GM12801 (cell line): ENCODE results near the gene NISCH.

Experiments used
- TF ChIP-seq, protein P1 (sequence below): IDR thresholded peaks from one replicate; pipeline ENCODE4 v1.5.1; 2011; ENCODE audit warnings: control low read depth; ENCODE audit not compliant: insufficient read length; ENCODE audit errors: extremely low read depth

Gene NISCH

DNA sequence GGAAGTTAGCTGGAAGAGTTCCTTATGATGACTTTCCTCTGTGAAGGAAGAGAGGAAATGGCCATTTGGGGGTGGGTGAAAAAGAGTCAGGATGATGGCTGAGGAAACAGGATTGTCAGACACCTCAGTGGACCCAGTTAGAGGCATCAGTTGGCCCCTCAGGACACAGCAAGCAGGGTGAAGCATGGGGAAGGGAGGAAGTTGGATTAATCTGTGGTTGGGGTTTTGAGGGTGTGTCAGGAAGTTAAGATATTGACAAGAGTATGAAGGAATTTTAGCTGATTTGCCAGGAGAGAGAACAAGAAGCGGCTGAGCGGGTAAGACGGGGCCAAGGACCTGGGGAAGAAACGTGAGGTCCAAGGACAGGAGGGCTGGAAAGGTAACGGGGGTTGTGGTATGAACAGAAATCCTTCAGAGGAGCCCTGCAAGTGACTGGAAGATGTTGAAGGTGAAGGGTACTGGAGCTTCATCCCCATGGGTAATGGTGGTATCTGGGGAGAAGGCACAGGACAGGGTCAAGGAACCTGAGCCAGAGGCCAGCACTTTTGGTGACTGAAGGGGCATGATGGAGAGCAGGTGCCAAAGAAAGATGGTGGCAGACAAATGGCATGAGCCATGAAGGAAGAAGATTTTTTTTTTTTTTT lies 83.7 kb downstream of the NISCH start:
- TF ChIP-seq, protein P1, sequence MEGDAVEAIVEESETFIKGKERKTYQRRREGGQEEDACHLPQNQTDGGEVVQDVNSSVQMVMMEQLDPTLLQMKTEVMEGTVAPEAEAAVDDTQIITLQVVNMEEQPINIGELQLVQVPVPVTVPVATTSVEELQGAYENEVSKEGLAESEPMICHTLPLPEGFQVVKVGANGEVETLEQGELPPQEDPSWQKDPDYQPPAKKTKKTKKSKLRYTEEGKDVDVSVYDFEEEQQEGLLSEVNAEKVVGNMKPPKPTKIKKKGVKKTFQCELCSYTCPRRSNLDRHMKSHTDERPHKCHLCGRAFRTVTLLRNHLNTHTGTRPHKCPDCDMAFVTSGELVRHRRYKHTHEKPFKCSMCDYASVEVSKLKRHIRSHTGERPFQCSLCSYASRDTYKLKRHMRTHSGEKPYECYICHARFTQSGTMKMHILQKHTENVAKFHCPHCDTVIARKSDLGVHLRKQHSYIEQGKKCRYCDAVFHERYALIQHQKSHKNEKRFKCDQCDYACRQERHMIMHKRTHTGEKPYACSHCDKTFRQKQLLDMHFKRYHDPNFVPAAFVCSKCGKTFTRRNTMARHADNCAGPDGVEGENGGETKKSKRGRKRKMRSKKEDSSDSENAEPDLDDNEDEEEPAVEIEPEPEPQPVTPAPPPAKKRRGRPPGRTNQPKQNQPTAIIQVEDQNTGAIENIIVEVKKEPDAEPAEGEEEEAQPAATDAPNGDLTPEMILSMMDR = no peak

DNA sequence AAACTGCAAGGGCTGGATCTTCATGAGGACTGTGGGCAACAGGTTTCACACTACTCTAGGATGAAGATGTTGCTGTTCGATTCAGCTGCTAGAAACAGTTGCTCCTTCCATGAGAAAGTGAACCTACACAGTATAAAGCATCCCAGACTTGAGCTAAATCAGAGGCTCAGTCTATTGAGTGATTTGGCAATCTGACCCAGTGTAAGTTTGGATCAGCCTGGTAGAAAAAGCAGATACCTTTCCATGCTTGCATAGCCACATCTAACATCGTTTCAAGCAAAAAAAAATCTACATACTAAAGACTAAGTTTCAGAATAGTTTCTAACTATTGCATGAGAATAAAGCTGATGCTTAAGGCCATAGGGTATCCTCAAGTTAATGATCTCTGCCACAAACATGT lies 85.6 kb downstream of the NISCH start:
- TF ChIP-seq, protein P1 = no peak
